Measurements from ENCODE around the gene RNF145.
"Not testable (repeated sequence)": the region's sequence is repeated elsewhere in the genome, so short reads cannot be mapped to it uniquely, and the experiment has no call there.

Gene RNF145

GRCh38 chr5:159123700-159124099, 85.7 kb downstream of the RNF145 start:
- no peak for DNase-seq (ENCODE audit: extremely low spot score, insufficient read length, low read depth)
- peak; percentile 21 for FAIRE-seq

GRCh38 chr5:159123189-159123588, 86.2 kb downstream of the RNF145 start:
- FAIRE-seq (no peak), DNase-seq (ENCODE audit: extremely low spot score, insufficient read length, low read depth) (no peak)

- FAIRE-seq (no peak), DNase-seq (ENCODE audit: extremely low spot score, insufficient read length, low read depth) (no peak)
Observed at GRCh38 chr5:159121061-159121460, 88.3 kb downstream of the RNF145 start.

- peak; percentile 54 for FAIRE-seq
- DNase-seq (ENCODE audit: extremely low spot score, insufficient read length, low read depth), result no peak
Observed at GRCh38 chr5:159120446-159120845, 88.9 kb downstream of the RNF145 start.

- not testable (repeated sequence) for DNase-seq (ENCODE audit: extremely low spot score, insufficient read length, low read depth); FAIRE-seq
Observed at GRCh38 chr5:159119842-159120241, 89.5 kb downstream of the RNF145 start.

GRCh38 chr5:159118958-159119659, 90.2 kb downstream of the RNF145 start:
- not testable (repeated sequence) for FAIRE-seq; DNase-seq (ENCODE audit: extremely low spot score, insufficient read length, low read depth)

GRCh38 chr5:159113405-159113804, 95.9 kb downstream of the RNF145 start:
- DNase-seq (ENCODE audit: extremely low spot score, insufficient read length, low read depth), result no peak
- no peak for FAIRE-seq

GRCh38 chr5:159112436-159112835, 96.9 kb downstream of the RNF145 start:
- DNase-seq (ENCODE audit: extremely low spot score, insufficient read length, low read depth) (no peak), FAIRE-seq (no peak)
